Stimulated activated CD4-positive, alpha-beta T cell treated with anti-CD3 and anti-CD28 coated beads, TNF-alpha, amount 100 ng/mL, for 24 hours (primary cell): Measurements from ENCODE around the gene NKD2.

Source experiments
- DNase-seq, 3 experiments: peaks; one replicate each; pipeline ENCODE4 v3.0.0-alpha.2; 2020; ENCODE audit warnings: low read depth in 3 of 3

Gene NKD2

DNA sequence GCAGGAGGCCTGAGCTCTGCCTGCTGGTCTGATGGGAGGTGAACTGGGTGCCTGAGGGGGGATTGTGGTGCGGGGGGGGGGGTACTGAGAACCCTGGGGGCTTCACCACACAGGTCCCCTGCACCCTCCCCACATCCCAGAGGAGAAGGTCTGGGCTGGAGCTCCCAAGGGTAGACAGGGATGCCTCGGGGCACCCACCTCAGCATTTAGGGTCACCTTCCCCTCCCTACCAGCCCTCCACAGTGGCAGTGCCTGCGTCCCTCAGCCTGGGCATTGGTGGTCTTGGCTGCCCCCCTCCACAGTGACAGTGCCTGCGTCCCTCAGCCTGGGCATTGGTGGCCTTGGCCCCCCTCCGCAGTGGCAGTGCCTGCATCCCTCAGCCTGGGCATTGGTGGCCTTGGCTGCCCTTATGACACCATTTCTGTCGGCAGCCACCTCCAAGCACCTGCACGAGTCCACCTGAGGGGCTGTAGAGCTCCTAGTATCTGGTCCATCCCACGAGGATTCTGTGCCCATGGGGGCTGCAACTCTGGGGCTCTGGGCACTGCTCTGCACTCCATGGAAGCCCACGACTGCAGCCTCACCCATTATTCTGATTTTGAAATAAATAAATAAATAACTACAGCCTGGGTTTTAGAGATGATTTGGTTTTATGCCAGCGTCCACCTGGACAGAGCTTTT, 21.5 kb downstream of the NKD2 start:
- DNase-seq = no peak

DNA sequence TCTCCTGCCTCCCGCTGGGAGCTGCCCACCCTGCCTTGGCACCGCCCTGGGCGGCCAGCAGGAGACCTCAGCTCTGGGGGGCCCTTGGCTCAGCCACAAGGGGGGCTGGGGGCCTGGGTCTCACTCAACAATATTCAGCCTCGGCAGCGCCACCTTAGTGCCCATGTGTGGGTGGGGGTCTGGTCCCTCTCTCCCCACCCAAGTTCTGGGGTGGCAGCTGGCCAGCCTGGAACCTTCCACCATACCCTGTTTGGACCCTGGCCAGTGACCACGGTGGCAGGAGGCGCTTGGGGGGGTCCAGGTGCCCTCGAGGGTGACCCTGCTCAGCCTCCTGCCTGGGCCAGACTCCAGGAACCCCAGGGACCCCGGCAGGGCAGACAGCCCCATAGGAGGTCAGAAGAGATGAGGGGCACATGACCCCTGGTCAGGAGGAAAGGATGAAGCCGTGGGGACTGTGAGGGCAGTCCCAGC, 22.2 kb downstream of the NKD2 start:
- no peak for DNase-seq

DNA sequence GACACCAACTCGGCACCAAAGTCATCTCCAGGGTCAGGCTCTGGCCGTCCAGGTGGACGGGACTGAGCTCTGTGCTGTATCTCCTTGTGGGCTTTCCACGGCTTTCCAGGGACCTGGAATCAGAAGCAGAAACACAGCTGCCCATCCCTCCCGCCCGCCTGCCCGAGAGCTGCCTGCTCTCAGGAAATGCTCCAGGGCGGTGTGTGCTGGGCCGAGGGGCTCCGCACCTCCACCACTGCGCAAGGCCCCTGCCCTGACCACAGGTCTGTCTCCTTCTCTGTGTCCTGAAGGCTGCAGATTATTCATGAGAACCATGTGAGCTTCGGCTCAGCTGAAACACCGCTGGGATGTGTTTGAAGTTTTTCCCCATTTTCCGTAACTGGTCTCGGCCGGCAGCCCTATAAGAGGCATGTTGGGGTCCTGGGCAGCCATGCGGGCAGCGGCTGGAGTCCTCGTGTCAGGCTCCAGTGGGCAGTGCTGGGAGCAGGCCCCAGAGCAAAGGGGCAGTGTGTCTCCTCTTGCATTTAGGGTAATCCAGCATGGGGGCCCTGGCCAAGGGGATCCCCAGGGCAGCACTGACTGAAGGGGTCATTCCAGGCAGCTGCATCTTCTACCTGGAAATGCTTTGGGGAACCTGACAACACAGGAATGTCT, 22.8 kb downstream of the NKD2 start:
- no peak for DNase-seq

DNA sequence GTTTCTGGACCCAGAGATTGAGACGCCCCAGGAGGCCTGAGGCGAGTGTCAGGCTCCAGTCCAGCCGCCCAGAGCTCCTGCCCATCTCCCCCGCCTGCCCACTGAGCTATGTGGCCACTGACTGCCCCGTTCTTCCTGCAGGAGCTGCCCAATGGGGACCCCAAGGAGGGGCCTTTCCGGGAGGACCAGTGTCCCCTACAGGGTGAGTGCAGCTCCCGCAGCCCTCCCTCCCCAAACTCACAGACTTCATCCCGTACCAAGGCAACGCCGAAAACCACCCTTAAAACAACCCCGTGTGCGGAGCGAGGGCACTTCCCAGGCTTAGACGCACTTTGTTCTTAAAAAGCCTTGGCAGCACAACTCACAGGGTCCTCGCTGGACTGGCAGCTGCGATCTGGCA, 23.4 kb downstream of the NKD2 start:
- no peak for DNase-seq

DNA sequence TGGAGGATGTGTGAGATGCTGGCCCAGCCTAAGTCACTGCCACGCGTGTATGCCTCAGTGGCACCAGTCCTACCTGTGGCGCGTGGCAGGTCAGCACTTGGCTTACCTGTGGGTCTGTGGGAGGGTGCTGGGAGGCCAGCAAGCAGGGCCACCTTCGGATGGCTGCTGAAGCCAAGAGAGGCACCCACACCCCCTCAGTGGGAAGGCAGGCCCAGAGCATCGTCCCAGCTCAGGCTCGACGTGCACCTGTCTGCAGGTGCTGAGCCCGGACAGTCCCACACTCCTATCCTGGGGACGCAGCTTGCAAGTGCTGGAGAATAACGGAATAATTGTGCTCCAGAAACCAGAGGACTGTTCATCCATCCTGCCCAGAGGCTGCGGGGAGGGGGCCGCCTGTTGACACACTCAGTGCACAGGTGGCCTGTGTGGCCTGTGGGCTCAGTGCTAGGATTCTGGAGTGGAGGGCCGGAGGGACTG, 24.0 kb downstream of the NKD2 start:
- DNase-seq = no peak

DNA sequence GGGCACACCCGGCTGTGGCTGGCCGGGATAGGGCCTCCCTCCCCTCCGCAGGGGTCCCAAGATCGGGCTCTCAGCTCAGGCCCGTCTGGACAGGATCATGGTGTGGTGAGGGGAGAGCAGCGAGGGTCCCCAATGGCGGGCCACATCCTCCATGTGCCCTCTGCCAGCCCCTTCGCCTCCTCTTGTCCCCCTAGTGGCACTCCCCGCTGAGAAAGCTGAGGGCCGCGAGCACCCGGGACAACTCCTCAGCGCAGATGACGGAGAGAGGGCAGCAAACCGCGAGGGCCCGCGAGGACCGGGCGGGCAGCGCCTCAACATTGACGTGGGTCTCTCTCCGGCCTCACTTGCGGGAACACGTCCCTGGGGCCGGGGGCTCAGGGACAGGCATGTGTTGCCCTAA, 24.6 kb downstream of the NKD2 start:
- DNase-seq = no peak

DNA sequence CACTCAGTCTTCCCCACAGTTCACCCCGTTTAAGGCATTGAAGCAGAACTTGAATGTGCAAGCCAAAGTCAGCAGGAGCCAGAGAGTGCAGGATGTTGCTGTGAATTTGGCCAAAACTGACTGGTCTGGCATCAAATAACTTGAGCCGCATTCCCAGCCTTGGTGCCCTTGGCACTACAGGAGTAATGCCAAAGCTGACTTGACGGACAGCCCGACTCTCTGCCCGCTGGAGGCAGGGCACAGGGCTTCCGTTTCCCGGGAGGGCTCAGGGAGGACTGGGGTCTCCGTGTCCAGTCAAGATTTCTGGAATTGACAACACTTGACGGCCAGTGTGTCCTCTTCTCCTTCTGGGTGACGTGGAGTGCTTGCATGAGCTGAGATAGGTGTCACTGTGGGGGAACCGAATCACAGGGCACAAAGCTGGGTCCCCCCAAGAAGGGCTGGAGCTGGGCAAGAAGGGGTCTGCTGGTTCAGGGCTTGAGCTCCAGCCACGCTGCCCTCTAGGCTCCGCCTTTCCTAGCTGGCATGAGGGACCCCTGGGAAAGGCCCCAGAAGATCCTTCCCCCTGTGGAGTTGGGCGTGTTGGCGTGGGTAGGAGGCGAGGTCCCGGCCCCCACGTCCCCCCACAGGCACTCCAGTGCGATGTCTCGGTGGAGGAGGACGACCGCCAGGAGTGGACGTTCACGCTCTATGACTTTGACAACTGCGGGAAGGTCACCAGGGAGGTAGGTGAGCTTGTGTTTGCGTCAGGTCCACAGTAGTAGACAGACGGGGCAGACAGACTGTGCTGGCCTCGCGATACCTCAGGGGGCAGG, 25.2 kb downstream of the NKD2 start:
- DNase-seq = no peak

DNA sequence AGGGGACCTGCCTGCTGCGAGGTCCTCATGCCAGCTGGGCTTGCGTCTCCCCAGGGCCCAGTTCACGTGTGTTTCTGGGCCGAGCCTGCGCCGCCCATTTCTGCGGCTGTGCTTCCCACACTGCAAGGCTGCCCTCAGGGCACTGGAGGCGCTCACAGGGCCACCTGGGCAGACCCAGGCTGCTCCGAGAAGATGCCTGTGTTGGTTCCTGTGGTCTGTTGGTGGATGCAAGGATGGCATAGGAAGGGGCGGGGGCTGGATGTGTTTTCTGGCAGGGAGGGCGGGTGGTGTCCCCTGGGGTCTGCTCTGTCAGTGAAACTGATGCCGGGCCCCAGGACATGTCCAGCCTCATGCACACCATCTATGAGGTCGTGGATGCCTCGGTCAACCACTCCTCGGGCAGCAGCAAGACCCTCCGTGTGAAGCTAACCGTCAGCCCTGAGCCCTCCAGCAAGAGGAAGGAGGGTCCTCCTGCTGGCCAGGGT, 25.9 kb downstream of the NKD2 start:
- DNase-seq = no peak

DNA sequence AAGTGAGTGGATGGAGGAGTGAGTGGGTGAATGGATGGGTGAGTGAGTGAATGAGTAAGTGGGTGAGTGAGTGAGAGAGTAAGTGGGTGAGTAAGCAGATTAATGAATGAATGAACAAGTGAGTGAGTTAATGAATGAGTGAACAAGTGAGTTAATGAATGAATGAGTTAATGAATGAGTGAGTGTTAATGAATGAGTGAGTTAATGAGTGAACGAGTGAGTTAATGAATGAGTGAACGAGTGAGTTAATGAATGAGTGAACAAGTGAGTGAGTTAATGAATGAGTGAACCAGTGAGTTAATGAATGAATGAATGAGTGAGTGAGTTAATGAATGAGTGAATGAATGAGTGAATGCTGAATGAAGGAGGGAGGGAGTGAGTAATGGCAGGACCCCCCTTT, 26.4 kb downstream of the NKD2 start:
- no peak for DNase-seq

DNA sequence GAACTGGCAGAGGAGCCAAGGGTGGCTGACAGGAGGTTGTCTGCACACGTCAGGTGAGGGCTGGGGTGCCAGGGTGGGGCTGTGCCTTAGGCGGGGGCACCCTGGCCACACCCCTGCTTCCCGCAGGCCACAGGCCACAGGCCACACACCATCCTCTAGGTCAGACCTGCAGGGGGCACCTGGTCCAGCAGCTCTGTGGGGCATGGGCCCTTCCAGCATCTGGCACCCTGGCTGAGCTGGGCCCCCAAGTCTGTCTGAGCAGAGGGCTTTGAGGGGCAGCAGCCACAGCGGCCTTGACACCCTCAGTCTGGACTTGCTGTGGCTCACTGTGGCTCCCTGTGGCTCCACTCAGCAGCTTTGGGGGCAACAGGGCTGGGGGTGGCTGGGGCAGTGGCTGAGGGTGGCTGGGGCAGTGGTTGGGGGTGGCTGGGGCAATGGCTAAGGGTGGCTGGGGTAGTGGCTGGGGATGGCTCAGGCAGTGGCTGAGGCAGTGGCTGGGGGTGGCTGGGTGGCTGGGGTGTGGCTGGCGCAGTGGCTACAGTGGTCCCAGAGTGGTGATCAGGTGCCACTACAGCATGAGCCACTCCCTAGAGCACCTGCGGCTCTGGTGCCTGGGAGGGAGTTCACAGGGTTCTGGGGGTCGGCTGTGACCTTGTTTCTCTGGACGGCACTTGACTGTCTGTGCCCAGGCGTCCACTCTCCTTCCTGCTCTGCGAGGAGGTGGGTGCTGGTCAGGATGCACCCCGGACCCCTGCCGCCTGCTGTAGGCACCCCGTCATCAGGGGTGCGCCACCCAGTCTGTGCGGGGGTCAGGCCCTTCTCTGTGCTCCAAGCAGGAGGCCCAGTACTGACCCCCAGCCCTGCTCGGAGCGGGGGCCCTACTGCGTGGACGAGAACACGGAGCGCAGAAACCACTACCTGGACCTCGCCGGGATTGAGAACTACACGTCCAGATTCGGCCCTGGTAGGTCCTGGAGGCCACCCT, 27.1 kb downstream of the NKD2 start:
- DNase-seq = no peak

DNA sequence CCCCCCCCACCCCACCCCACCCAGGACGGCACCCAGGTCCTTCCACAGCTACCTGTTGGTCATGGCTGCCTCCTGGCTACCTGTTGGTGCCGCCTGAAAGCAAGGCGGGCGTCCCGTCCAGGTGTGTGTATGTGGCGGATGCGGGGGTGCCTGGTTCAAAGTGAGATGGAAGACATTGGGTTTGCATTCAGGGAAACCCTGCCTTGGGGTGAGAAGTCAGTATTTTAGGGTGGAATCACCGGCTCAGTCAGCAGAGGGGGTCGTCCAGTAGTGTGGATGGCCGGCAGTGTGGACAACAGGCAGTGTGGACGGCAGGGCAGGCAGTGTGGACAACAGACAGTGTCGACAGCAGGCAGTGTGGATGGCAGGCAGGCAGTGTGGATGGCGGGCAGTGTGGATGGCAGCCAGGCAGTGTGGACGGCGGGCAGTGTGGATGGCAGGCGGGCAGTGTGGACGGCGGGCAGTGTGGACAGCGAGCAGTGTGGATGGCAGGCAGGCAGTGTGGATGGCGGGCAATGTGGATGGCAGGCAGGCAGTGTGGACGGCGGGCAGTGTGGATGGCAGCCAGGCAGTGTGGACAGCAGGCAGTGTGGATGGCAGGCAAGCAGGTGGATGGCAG, 28.0 kb downstream of the NKD2 start:
- DNase-seq = no peak

DNA sequence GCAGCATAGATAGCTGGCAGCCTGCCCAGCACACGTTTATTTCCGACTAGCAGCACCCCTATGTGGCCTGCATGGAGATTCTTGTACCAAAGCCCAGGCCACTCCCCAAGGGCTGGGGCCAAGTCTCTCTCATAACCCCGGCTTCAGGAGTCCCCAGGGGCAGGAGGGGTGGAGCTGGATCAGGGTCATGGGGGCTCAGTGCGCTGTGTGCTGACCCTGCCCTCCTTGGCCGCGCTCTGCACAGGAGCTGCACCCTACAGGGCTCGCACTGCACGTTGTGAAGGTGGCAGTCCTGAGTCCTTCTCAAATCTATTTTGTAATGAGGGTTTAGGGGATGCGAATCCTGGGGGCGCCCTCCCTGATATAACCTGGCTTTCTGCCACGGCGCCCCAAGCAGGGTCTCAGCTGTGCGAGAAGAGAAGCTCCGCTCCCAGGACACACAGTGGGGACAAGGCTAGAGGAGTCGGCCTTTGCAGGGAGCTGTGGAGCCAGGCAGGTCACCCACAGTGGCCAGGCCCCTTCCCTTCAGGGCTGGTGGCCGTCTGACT, 28.6 kb downstream of the NKD2 start:
- DNase-seq = no peak

DNA sequence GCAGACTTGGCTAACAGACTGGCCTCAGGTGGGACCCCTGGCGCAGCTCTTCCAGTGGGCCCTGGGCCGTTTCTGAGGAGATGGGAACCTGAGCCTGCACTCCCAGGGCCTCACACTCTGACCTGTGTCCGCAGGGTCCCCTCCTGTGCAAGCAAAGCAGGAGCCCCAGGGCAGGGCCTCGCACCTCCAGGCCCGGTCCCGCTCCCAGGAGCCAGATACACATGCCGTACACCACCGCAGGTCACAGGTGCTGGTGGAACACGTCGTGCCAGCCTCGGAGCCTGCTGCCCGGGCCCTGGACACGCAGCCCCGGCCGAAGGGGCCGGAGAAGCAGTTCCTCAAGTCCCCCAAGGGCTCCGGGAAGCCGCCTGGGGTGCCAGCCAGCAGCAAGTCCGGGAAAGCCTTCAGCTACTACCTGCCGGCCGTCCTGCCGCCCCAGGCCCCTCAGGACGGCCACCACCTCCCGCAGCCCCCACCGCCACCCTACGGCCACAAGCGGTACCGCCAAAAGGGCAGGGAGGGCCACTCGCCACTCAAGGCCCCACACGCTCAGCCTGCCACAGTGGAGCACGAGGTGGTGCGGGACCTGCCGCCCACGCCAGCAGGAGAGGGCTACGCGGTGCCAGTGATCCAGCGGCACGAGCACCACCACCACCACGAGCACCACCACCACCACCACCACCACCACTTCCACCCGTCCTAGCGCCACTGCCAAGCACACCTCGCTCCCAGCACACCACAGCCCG, 29.2 kb downstream of the NKD2 start:
- DNase-seq = no peak

DNA sequence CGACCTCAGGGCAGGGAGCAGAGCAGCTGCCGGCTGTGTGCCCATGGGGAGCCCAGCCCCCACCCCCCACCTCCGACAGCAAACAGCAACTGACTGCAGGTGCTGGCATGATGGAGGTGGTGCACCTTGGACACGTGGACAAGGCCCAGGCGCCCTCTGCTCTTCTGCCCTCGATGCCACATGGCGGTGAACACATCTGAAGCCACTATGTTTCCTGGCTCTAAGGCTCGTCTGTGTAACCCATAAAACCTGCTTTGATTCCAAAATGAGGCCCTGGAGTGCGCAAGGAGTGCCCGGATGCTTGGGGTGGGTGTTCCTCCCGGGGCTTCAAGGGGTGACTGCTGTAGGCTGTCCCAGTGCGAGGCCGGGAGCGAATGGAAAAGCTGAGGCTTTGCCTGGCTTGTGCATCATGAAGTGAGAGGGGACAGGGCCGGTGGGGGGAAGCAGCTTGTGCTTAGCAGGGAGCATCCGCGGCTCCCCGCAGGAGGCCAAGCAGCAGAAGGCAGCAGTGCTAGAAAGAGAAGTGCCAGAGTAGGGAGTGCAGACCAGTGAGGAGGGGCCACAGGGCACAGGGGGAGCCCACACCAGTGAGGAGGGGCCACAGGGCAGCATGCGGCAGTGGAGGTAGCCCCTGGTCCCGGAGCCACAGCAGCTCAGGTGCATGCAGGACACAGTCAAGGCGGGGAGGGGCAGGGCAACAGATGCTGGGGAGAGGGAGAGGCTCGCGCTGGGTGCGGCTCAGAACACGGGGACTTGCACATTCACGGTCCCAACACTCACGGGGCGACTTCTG, 30.0 kb downstream of the NKD2 start:
- DNase-seq = no peak

DNA sequence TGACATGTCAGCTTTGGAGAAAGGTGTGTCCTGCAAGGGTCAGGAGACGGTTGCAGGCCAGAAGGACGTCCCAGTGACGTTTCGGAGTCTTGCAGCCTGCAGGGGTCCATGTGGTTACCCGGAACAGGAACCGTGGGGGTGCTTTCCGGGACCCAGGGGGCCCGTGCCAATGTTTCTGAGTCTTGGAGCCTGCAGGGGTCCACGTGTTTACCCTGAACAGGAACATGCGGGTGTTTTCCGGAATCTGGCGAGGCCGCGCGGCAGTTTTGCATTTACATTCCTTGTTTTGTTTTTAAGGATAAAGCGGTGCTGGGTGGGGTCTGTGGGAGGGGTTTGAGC, 30.6 kb downstream of the NKD2 start:
- DNase-seq = no peak

DNA sequence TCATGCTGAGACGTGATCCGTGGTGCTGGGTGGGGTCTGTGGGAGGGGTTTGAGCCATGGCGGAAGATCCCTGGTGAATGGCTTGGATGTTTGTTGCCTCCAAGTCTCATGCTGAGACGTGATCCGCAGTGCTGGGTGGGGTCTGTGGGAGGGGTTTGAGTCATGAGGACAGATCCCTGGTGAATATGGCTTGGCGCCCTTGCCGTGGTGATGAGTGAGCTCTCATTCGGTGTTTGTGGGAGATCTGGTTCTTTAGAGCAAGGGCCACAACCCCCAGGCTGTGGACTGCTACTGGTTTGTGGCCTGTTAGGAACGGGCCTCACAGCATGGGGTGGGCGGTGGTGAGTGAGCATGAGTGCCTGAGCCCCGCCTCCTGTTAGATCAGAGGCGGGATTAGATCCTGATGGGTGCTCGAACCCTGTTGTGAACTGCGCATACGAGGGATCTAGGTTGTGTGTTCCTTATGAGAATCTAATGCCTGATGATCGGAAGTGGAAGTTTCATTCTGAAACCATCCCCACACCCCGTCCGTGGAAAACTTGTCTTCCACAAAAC, 31.2 kb downstream of the NKD2 start:
- no peak for DNase-seq

DNA sequence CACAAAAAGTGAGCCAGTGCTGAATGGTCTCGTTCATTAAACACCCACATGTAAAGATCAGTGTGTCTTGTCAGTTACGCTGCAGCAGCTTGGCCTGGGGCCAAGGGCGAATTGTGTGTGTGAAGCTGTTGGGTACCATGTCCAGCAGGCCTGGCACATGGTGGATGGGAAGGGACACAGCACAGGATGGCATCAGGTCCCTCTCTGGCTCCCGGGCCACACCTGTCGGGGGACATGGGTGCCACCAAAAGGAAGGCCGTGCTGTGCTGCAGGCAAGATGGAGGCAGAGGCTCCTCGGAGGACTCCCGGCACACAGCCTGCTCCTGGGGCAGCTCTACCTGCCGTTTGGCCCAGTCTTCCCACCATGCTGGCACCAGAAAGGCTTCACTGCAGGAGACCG, 32.0 kb downstream of the NKD2 start:
- no peak for DNase-seq

DNA sequence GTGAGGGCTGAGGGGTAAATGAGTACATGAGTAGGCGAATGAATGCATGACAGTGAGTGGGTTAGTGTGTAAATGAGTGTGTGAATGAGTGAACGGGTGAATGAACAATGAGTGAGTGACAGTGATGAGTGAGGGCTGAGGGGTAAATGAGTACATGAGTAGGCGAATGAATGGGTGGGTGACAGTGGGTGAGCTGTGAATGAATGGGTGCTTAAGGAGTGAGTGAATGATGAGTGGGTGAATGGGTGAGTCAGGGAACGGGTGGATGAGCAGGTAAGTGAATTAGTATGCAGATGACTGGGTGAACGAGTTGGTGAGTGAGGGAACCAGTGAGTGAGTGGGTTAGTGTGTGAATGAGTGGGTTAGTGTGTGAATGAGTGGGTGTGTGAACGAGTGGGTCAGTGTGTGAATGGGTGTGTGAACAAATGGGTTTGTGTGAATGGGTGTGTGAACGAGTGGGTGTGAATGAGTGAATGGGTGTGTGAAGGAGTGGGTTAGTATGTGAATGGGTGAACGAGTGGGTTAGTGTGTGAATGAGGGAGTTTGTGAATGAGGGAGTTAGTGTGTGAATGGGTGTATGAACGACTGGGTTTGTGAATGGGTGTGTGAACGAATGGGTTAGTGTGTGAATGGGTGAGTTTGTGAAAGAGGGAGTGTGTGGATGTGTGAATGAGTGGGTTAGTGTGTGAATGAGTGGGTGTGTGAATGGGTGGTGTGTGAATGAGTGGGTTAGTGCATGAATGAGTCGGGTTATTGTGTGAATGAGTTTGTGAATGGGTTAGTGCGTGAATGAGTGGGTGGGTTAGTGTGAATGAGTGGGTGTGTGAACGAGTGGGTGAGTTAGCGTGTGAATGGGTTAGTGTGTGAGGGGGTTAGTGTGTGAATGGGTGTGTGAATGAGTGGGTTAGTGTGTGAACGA, 32.9 kb downstream of the NKD2 start:
- DNase-seq = no peak
